GM12891 (cell line): ENCODE results near the gene GLB1L3.

Experiments
- POLR2A ChIP-seq: IDR thresholded peaks from 2 replicates; pipeline ENCODE4 v1.6.1; 2011; ENCODE audit warnings: low read depth, low read length, control low read depth
- POLR2AphosphoS5 ChIP-seq: IDR thresholded peaks from 2 replicates; pipeline ENCODE4 v1.6.1; 2011; ENCODE audit warnings: low read depth, low read length, control low read depth
- SPI1 ChIP-seq: IDR thresholded peaks from 2 replicates; pipeline ENCODE4 v1.6.1; 2011; ENCODE audit warnings: low read depth, low read length, control low read depth
- TAF1 ChIP-seq: IDR thresholded peaks from 2 replicates; pipeline ENCODE4 v1.6.1; 2011; ENCODE audit warnings: low read depth, low read length, control low read depth

DNA sequence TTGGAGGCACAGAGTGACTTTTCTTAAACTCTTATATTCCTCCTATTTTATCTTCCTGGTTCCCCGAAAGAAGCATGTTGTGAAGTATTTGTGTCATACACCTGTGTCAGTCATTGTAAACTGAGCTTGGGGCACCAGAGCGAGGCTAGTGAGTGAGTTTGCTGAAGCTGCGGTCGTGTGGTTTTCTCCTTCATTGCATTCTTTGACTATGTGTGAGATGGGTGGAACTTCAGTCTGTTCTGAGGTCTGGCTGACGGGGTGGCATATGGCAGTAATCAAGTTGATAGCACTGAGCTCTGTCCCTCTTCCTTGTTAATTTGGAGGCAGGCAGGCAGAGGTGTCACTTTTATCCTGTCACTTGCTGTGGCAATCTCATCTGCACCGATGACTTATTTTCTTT, 47.6 kb upstream of the GLB1L3 start:
- TF ChIP-seq POLR2A (no peak), SPI1 (no peak), POLR2AphosphoS5 (no peak), TAF1 (no peak)
